SKM-1 treated with dmso at 0.1 percent for 144 hours (cell line): ENCODE results near the gene CARS1.

ENCODE experiments used
- DNase-seq: peaks from one replicate; lab custom pipeline; 2025; ENCODE audit not compliant: unreplicated experiment; lab: John Stamatoyannopoulos, UW

The CARS1 gene

GRCh38 chr11:2963112-2963754 is 94.0 kb downstream of the CARS1 start:
- no peak for DNase-seq

DNA sequence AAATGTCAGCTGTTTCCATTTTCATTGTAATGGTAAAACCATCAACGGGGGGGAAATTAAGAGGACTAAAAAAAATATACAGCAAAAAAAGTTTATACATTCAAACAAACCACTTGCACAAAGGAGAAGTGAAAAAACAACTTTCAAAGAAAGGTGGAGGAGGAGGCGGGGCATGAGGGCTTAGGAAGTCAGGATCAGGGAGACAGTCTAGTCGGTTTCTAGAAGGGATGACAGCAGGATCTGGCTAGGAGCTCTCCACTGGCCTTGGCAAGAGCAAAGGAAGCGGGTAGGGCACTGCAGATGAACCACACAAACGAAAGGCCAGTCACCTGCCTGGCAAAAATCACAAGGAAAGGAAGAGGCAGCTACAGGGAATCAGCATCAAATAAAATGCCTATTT is 96.1 kb downstream of the CARS1 start:
- DNase-seq = no peak

- no peak for DNase-seq
Observed at GRCh38 chr11:2960139-2960538, 97.1 kb downstream of the CARS1 start.

DNA sequence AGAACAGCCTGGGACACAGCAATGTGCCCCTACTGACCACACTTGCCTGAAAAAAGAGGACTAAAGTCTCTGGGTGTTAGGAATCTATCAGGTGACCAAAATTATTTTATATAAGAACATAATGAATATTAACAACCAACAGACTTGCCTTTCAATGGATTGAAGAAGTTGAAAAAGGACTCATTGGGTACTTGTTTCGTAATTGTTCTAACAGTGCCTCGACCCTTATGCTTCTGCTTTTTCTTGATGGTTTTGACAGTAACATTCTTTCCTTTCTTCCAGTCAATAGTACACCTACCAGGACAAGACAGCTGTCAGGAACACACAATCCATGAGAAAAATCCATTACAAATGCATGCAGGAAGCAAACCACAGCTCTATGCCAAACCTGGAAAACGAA is 99.0 kb downstream of the CARS1 start:
- peak; percentile 45 for DNase-seq

DNA sequence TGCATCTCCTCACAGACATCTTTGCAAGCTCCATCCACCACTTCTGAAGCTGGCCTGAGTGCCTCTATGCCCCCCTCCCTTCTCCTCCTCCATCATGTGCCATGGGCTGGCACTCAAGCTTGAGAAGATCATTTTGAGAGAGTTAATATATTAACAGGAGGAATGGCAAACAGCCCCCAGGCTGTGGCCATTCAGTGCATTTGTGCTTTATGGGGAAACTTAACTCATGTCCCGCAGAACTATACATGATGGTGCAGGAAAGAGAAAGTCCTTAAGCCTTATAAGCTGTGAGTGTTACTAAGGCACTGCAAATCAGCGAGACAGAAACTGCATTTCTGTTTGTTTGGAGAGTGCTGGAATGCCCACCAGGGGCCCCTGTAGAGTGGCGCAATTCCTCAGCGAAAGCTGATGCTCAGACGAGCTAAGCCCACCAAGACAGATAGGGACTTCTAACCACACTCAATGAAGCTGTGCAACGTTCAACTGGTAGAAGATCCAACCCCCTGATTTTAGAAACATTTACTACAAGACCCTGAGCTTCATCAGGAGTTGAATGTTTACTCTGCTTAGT is 101.2 kb downstream of the CARS1 start:
- DNase-seq = no peak

DNA sequence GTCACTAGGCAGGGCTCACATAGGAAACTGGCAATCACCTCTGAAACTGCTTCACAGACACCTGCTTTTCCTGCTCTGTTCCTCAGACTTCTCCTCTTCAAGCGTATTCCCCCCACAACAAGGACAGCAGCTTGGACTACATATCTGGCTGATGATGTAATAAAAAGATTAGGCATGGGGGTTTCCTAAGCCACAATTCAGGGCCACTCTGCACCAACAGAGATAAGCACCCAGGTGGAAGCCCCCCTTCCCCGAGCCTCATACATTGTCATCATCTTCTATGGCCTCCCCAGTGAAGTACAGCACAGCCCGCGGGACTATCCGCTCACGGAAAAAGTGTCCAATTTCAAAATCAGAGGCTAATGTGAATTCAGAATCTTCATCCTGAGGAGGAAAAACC is 103.0 kb downstream of the CARS1 start:
- DNase-seq = no peak

- DNase-seq = no peak
Observed at GRCh38 chr11:2952290-2952689, 104.9 kb downstream of the CARS1 start.

- DNase-seq = no peak
Observed at GRCh38 chr11:2951231-2952110, 105.8 kb downstream of the CARS1 start.
